HEK293 (cell line): Measurements from ENCODE around the gene DENND1A.
A peak's percentile ranks its signal among the peaks of the same experiment; 100 is the strongest.

Experiments
- CTCF ChIA-PET: fragments of 350-600 bp; formaldehyde crosslinking; extraction: SDS; loops from one replicate; lab custom pipeline; 2021; ENCODE audit warnings: antibody characterized with exemption; lab: Yijun Ruan, JAX
- POLR2A ChIA-PET: fragments of 300-600 bp; formaldehyde crosslinking; extraction: SDS; loops from one replicate; lab custom pipeline; 2020; ENCODE audit warnings: antibody characterized with exemption, inconsistent platforms; lab: Yijun Ruan, JAX
- H3K27ac ChIP-seq: fragments of 200-500 bp; sonication (Bioruptor generic); 2 replicates; pipeline ENCODE4 v1.5.1; 2014; ENCODE audit warnings: low read depth, low read length, control low read depth, inconsistent platforms; ENCODE audit errors: extremely low read depth
- H3K36me3 ChIP-seq, 2 experiments: fragments of 200-500 bp in 1 of 2; sonication (Bioruptor generic) in 1 of 2; 1 replicate in 1 of 2; 2 replicates in 1 of 2; pipeline ENCODE4 v1.5.1; 2014 to 2017; ENCODE audit warnings: inconsistent platforms in 2 of 2, low read length in 2 of 2; ENCODE audit not compliant: control insufficient read depth in 2 of 2, insufficient read depth in 1 of 2
- H3K4me1 ChIP-seq: fragments of 200-500 bp; sonication (Bioruptor generic); 2 replicates; pipeline ENCODE4 v1.5.1; 2014; ENCODE audit warnings: mild to moderate bottlenecking, low read length, inconsistent platforms; ENCODE audit not compliant: control insufficient read depth, insufficient read depth
- H3K4me3 ChIP-seq: 2 replicates; pipeline ENCODE4 v1.5.1; 2011; ENCODE audit warnings: low read depth, mild to moderate bottlenecking, control low read depth, low read length, moderate library complexity
- H3K9me3 ChIP-seq: fragments of 200-500 bp; sonication (Bioruptor generic); 2 replicates; pipeline ENCODE4 v1.5.1; 2014; ENCODE audit warnings: low read depth, low read length, inconsistent platforms; ENCODE audit not compliant: control insufficient read depth, insufficient read depth
- AEBP2 ChIP-seq: fragments of 450-650 bp; formaldehyde crosslinking; IDR thresholded peaks from 2 replicates; pipeline ENCODE4 v1.5.1; 2016; ENCODE audit warnings: missing biosample characterization, missing genetic modification characterization, borderline replicate concordance
- BCL11B ChIP-seq: fragments of 450-650 bp; formaldehyde crosslinking; IDR thresholded peaks from 2 replicates; pipeline ENCODE4 v1.5.1; 2016; ENCODE audit warnings: low read depth, missing biosample characterization, missing genetic modification characterization
- EGR2 ChIP-seq: fragments of 450-650 bp; formaldehyde crosslinking; IDR thresholded peaks from 2 replicates; pipeline ENCODE4 v1.5.1; 2016; ENCODE audit warnings: low read depth, missing biosample characterization, missing genetic modification characterization
- PATZ1 ChIP-seq: fragments of 450-650 bp; formaldehyde crosslinking; IDR thresholded peaks from 2 replicates; pipeline ENCODE4 v1.5.1; 2016; ENCODE audit warnings: missing biosample characterization, missing genetic modification characterization
- PRDM6 ChIP-seq: fragments of 450-650 bp; formaldehyde crosslinking; IDR thresholded peaks from 2 replicates; pipeline ENCODE4 v1.5.1; 2017; ENCODE audit warnings: missing biosample characterization, missing genetic modification characterization
- ZBTB1 ChIP-seq: fragments of 450-650 bp; formaldehyde crosslinking; IDR thresholded peaks from 2 replicates; pipeline ENCODE4 v1.5.1; 2016; ENCODE audit warnings: missing biosample characterization, missing genetic modification characterization
- ZBTB17 ChIP-seq: fragments of 450-650 bp; formaldehyde crosslinking; IDR thresholded peaks from 2 replicates; pipeline ENCODE4 v1.5.1; 2016; ENCODE audit warnings: missing biosample characterization, missing genetic modification characterization
- ZBTB6 ChIP-seq: fragments of 450-650 bp; formaldehyde crosslinking; IDR thresholded peaks from 2 replicates; pipeline ENCODE4 v1.5.1; 2017; ENCODE audit warnings: missing biosample characterization, missing genetic modification characterization
- ZFP3 ChIP-seq: fragments of 450-650 bp; formaldehyde crosslinking; IDR thresholded peaks from 2 replicates; pipeline ENCODE4 v1.5.1; 2016; ENCODE audit warnings: low read depth, missing biosample characterization, missing genetic modification characterization
- ZNF2 ChIP-seq: fragments of 450-650 bp; formaldehyde crosslinking; IDR thresholded peaks from 2 replicates; pipeline ENCODE4 v1.5.1; 2016; ENCODE audit warnings: missing biosample characterization, missing genetic modification characterization
- ZNF23 ChIP-seq: fragments of 450-650 bp; formaldehyde crosslinking; IDR thresholded peaks from 2 replicates; pipeline ENCODE4 v1.5.1; 2016; ENCODE audit warnings: missing biosample characterization, missing genetic modification characterization, borderline replicate concordance
- ZNF24 ChIP-seq: fragments of 450-650 bp; formaldehyde crosslinking; IDR thresholded peaks from 2 replicates; pipeline ENCODE4 v1.5.1; 2016; ENCODE audit warnings: missing biosample characterization, missing genetic modification characterization
- ZNF266 ChIP-seq: fragments of 450-650 bp; formaldehyde crosslinking; IDR thresholded peaks from 2 replicates; pipeline ENCODE4 v1.5.1; 2016; ENCODE audit warnings: missing biosample characterization, missing genetic modification characterization, low read depth
- ZNF433 ChIP-seq: fragments of 450-650 bp; formaldehyde crosslinking; IDR thresholded peaks from 2 replicates; pipeline ENCODE4 v1.5.1; 2016; ENCODE audit warnings: missing biosample characterization, missing genetic modification characterization, low read depth
- ZNF473 ChIP-seq: fragments of 450-650 bp; formaldehyde crosslinking; IDR thresholded peaks from 2 replicates; pipeline ENCODE4 v1.5.1; 2017; ENCODE audit warnings: missing biosample characterization, missing genetic modification characterization
- ZNF701 ChIP-seq: fragments of 450-650 bp; formaldehyde crosslinking; IDR thresholded peaks from 2 replicates; pipeline ENCODE4 v1.5.1; 2016; ENCODE audit warnings: missing biosample characterization, missing genetic modification characterization
- ZNF837 ChIP-seq: fragments of 450-650 bp; formaldehyde crosslinking; IDR thresholded peaks from 2 replicates; pipeline ENCODE4 v1.5.1; 2016; ENCODE audit warnings: missing biosample characterization, missing genetic modification characterization
- ZNF843 ChIP-seq: fragments of 450-650 bp; formaldehyde crosslinking; IDR thresholded peaks from 2 replicates; pipeline ENCODE4 v1.5.1; 2016; ENCODE audit warnings: missing biosample characterization, missing genetic modification characterization
- ZSCAN16 ChIP-seq: fragments of 450-650 bp; formaldehyde crosslinking; IDR thresholded peaks from 2 replicates; pipeline ENCODE4 v1.5.1; 2016; ENCODE audit warnings: missing biosample characterization, missing genetic modification characterization
- ZXDB ChIP-seq: fragments of 450-650 bp; formaldehyde crosslinking; IDR thresholded peaks from 2 replicates; pipeline ENCODE4 v1.5.1; 2016; ENCODE audit warnings: missing biosample characterization, missing genetic modification characterization
- TF ChIP-seq, protein P1 (sequence below): fragments of 450-650 bp; formaldehyde crosslinking; IDR thresholded peaks from 2 replicates; pipeline ENCODE4 v1.5.1; 2017; ENCODE audit warnings: missing biosample characterization, missing genetic modification characterization
- TF ChIP-seq, protein P2 (sequence below): fragments of 450-650 bp; formaldehyde crosslinking; optimal IDR thresholded peaks from 2 replicates; pipeline ENCODE3; 2016; ENCODE audit warnings: missing biosample characterization, mild to moderate bottlenecking, missing genetic modification characterization
- TF ChIP-seq, protein P3 (sequence below): IDR thresholded peaks from 2 replicates; pipeline ENCODE4 v1.6.1; 2011; ENCODE audit warnings: mild to moderate bottlenecking, low read depth, low read length, borderline replicate concordance

DENND1A gene

GRCh38 chr9:123872710-123873109 lies 57.2 kb downstream of the DENND1A start (continued):
- TF ChIP-seq ZSCAN16 (no peak), ZNF24 (0 out of 2 replicates have a peak, but pooled peaks have one; percentile 18), ZBTB17 (tag by site-specific recombination) (0 out of 2 replicates have a peak, but pooled peaks have one; percentile 32), EGR2 (tag by site-specific recombination) (no peak), ZNF843 (tag by site-specific recombination) (peak; percentile 89), ZBTB1 (tag by site-specific recombination) (no peak), PATZ1 (tag by site-specific recombination) (peak; percentile 36; the same call in 1 of the 2 replicates), ZNF433 (no peak), PRDM6 (tag by site-specific recombination) (peak; percentile 97), ZNF837 (tag by site-specific recombination) (no peak), ZBTB6 (tag by site-specific recombination) (no peak)
- TF ChIP-seq, protein P1, sequence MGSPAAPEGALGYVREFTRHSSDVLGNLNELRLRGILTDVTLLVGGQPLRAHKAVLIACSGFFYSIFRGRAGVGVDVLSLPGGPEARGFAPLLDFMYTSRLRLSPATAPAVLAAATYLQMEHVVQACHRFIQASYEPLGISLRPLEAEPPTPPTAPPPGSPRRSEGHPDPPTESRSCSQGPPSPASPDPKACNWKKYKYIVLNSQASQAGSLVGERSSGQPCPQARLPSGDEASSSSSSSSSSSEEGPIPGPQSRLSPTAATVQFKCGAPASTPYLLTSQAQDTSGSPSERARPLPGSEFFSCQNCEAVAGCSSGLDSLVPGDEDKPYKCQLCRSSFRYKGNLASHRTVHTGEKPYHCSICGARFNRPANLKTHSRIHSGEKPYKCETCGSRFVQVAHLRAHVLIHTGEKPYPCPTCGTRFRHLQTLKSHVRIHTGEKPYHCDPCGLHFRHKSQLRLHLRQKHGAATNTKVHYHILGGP (tag by site-specific recombination), result peak; percentile 91
- TF ChIP-seq, all 188 proteins: peak for 22

GRCh38 chr9:123871781-123872180 lies 58.1 kb downstream of the DENND1A start:
- Histone ChIP-seq H3K4me1 (peaks cover 4% of the 10 kb centered on the region; the same call in 1 of the 2 replicates), H3K27ac (no peak overlapping the region), H3K36me3 (peaks cover 0 to 11% of the 10 kb centered on the region in 2 experiments; a peak in 1 of 3 replicates), H3K4me3 (no peak overlapping the region), H3K9me3 (no peaks in the 10 kb centered on the region)
- POLR2A ChIA-PET, result no interaction called here
- no peak for TF ChIP-seq ZNF266 (tag by site-specific recombination)
- TF ChIP-seq, protein P2, sequence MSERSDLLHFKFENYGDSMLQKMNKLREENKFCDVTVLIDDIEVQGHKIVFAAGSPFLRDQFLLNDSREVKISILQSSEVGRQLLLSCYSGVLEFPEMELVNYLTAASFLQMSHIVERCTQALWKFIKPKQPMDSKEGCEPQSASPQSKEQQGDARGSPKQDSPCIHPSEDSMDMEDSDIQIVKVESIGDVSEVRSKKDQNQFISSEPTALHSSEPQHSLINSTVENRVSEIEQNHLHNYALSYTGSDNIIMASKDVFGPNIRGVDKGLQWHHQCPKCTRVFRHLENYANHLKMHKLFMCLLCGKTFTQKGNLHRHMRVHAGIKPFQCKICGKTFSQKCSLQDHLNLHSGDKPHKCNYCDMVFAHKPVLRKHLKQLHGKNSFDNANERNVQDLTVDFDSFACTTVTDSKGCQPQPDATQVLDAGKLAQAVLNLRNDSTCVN, result no peak
- TF ChIP-seq ZNF701 (tag by site-specific recombination), result no peak
- no peak for TF ChIP-seq ZNF473 (tag by site-specific recombination)
- TF ChIP-seq ZNF2 (tag by site-specific recombination), result no peak
- no peak for TF ChIP-seq AEBP2 (tag by site-specific recombination)
- no peak for TF ChIP-seq ZNF23
- no peak for TF ChIP-seq BCL11B
- TF ChIP-seq, protein P3, sequence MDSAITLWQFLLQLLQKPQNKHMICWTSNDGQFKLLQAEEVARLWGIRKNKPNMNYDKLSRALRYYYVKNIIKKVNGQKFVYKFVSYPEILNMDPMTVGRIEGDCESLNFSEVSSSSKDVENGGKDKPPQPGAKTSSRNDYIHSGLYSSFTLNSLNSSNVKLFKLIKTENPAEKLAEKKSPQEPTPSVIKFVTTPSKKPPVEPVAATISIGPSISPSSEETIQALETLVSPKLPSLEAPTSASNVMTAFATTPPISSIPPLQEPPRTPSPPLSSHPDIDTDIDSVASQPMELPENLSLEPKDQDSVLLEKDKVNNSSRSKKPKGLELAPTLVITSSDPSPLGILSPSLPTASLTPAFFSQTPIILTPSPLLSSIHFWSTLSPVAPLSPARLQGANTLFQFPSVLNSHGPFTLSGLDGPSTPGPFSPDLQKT, result no peak
- no peak for TF ChIP-seq ZNF837 (tag by site-specific recombination)
- TF ChIP-seq ZXDB (tag by site-specific recombination), result no peak
- TF ChIP-seq ZFP3, result no peak
- TF ChIP-seq, all 188 proteins: peak for 0
- CTCF ChIA-PET, result interaction anchor here (0.6 kb wide), 1 partner anchor 18 kb away, joined by 6 read pairs; no protein-coding TSS in a partner anchor
